GM21619 (cell line): ENCODE data around the gene URGCP.

ENCODE experiments used
- ATAC-seq: cut with Tn5 transposase; IDR thresholded peaks from one replicate; pipeline ENCODE4 v1.9.1; 2021; ENCODE audit not compliant: unreplicated experiment

URGCP gene

DNA sequence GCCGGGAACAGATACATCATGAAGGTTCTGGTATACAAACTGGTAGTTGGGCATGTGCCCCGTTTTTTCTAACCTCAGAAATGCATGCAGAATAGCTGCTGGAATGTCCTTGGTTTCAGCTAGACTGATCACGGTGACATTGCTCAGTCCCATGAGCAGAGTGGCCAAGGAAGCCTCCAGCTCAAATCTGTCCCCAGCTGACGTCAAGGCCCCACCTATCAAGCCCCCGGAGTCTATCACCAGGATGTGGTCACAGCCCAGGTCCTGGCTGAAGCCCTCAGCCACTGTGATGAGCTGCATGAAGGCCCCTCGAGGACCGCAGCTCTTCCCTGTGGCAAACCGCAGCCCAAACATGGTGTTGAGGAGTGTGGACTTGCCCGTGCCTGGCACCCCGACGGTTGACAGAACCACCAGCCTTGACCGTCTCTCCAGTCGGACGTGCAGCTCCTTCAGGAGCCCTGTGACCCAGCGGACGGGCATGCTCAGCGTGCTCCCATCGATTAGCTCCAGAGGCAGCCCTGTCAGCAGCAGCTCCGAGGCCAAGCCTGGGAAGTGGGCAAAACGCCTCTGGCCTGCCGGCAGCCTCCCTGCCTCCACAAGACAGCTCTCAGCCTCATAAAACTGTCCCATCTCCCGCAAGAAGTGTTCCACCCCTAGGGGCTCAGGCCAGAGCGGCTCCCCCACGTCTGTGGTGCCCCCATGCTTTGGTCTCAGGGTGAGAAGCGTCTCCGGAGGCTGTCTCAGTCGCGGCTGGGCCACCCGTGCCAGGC, 29.2 kb downstream of the URGCP start:
- ATAC-seq = no peak

DNA sequence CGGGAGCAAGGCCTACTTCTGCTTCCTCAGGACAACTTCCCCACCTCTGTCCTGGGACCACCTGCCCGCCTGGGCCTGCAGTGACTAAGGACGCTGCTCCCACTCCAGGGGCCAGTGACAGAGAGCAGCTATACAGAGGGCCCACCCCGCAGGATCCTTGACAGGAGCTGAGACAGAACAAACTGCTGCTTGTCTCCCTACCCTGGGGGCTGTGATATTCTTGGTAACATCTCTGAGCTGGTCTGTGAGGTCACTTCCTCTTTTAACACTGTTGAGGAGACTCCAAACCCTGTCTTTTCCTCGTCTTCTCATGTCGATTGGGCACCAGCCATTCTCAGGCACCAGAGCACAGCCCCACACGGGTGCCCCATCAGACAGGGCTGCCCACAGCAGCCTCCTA, 30.2 kb downstream of the URGCP start:
- ATAC-seq = no peak

DNA sequence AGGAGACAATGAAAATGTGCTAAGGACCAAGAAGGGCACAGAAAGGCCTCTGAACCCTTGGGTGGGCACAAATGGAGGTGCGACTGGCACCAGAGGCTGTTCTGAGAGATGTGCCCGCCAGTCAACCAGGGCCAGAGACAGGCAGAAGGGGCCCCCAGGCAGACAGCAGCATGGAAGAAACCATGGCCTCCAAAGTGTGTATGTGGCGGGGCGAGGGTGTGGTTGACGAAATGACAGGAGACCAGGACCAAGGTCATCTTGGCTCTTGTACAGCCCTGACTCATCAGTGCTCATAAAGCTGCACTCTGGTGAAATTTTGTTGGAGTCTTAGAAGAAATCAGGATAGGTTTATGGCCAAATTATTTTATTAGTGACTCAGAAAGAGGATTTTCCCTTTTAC, 33.1 kb downstream of the URGCP start:
- ATAC-seq = no peak

DNA sequence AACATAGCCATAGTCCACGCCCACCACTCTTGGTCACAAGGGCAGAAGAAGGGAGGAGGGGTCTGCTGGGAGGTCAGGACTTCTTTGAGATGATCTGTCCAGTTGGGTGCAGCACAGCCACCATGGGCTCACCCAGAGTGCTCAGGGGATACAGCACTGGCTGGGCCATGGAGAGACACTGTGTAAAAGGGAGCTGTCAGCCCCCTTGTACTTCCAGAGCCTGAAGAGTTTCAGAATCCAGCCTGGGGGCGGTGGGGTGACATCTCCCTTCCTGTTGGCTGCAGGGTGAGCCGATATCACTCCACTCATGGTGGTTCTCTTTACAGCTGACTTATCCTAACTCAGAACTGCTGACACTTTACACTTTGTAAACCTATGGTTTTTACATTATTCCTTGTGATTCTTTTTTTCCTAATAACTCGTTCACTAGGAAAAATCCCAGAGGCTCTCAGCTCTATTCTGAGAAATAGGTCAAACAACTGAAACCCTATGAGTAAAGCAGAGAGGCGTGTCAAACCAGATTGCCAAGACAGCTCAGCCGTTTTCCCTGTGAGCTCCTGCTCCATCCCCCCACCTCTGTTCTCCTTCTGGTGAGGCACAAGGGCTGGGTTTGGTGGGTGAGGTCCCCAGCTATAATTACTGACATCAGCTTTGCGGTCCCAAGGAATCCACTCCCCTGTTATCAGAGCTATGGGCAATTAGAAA, 33.8 kb downstream of the URGCP start:
- no peak for ATAC-seq

DNA sequence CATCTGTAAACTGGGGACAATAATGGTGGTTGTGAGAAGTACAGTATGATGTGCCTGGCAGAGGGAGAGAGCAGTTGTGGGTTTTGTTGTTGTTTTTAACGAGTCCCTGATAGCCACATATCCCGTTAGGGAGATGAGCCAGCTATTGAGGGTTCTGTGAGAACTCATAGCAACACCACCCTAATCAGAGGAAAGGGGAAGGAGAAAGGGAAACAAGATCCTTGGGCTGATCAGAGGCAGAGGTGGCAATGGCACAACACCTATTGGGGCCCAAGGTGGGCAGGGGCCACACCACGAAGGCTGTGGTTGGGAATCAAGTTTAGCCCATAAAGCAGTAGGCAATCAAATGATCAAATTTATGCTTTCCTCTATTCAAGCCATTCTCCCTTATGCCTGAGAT, 35.3 kb downstream of the URGCP start:
- ATAC-seq = no peak

DNA sequence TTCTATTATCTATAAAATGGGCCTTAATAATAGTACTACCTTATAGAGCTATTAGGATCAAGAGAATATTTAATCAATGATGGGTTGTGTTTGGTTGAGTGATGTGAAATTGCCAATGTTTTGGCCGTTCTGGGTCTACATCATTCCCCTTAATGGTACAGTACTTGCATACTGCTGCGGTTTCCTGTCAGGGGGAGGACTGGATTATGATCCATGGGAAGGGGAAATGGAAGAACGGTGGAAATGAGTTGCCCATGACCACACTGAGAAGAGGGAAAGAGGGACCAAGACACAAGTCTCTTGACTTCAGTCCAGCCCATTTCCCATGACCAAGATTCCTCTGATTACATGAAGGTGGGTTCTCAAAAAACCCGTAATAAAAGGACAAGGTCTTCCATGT, 36.1 kb downstream of the URGCP start:
- ATAC-seq = no peak

DNA sequence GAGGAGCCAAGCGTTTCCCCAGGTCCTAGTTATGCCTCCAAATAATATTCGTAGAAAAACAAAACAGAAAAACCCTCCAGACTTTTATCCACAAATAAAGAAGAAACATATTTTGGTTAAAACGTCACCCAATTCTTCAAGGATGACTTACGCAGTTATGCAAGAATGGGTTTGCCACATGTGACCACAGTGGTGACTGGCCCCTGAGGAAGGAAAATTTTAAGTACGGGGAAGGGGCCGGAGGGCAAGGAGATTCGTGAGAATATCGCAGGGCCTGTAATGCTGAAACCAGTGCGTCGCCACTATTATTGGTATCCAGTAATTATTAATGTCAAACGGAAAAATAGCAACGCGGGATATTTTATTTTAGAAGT, 36.5 kb downstream of the URGCP start:
- no peak for ATAC-seq

DNA sequence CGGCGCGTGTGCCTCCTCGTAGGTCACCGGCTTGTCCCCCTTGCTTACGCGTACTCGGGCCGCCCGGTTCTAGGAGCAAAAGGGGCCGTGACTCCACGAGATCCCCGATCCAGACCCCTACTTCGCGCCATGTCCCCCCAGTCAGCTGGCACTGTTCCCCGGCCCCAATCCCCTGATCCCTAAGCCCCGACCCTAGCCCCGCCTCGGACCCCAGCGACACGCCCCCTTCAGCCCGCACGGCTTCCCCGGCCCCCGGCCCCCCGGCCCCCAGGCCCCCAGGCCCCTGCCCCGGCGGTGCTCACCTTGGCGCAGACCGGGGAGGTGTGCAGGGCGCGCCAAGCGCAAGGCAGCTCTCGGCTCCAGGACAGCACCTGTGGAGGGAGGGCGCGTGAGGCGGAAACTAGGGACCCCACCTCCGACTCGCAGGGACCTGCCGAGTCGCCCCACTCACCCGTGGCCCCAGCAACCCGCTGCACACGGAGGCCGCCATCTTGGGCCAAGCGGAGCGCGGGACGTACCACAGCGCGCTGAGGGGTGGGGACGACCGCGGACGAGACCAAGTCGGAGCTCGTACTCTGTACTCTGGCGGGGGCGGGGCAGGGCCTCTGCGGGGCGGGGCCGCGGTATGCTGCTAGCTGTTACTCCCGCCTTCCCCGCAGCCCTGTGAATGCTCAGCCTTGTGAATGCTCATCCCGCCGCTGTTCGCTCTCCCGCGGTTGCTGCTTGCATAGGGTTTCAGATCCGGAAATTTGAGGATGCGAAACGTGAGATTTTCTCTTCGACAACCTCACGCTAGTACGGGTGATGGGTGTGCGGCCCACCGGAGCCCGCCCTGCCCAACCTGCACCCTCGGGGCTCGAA, 37.2 kb downstream of the URGCP start, which contains the start of gene MRPS24:
Gene MRPS24 (minus strand): TSS at position 512 of the 861 bp plus-strand sequence. CDS start 22 bp downstream, at position 490.
- ATAC-seq = peak; percentile 92

DNA sequence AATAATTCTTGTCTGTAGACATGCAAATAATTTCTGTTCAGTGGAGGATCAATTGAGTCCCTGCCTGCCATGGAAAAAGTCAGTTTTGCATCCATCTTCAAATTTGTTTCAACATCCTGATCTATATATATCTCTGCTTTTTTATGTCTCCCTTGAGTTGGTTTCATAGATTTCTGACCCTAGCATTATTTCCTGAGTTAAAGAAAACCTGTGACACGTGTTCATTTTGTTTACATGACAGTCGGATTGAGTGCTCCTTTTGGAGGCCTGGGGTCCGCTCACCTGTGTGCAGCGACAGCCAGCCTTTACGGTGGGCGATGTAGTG, 37.8 kb downstream of the URGCP start:
- peak; percentile 4 for ATAC-seq

DNA sequence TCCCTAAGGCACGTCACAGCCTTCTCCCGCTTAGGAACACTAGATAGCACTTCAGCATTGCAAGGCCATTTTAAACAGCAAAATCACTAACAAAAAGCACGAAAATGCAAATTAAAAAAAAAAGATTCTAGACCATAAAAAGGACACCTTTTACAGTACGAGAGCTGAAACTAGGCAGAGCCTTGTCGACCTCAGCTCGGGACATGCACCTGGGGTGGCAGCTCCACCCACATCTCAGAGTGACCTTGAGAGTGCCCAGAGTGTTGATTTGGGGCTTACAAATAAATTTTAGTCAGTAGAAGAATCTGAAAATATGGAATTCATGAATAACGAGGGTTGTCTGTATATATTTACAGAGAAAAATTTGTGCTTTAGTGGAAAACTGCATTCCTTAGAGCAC, 38.2 kb downstream of the URGCP start:
- ATAC-seq = no peak

DNA sequence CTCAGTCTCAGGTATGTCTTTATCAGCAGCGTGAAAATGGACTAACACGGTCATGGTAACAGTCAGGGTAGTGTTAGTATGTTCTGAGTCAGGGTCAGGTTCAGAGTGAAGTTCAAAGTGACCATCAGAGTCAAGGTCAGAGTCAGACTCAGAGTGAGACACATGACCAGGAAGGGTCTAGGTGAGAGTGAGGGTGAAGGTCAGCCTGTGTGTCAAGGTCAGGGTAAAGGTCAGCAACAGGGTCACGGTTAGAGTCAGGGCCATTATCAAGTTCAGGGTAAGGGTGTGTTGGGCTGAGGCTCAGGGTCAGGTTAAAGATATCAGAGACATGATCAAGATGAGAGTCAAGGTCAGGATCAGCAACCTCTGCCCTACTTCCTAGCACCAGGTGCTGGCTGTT, 41.1 kb downstream of the URGCP start:
- ATAC-seq = no peak

DNA sequence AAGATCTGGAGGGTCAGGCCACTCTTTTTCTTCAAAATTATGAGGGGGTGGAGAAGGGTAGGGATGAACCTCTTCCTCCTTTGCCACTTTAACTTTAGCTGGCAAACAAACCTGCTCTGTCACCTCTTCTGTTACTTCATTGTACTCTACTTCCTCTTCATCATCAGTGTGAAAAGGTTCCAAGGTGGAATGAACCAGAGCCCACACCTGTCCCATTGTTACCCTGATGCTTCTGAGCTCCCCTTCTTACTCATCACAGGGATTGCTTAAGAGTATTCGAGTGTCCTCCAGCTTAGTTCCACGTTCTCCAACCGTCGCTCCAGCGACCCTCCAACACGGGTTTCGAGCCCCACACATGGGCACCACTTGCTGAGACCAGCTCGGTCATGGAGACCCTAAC, 42.3 kb downstream of the URGCP start:
- ATAC-seq = no peak

DNA sequence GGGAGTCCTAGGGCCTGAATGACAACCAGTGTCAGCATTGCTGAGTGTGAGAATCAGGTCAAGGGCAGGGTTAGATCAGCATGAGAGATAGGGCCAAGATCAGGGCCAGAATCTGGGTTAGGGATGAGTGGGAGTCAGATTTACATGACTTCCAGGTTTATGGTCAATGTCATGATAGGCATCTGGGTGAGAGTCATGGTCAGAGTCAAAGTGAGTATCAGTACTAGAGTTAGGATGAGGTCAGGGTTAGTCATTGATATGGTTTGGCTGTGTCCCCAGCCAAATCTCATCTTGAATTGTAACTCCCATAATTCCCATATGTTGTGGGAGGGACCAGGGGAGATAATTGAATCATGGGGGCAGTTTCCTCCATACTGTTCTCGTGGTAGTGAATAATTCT, 49.4 kb downstream of the URGCP start:
- no peak for ATAC-seq

DNA sequence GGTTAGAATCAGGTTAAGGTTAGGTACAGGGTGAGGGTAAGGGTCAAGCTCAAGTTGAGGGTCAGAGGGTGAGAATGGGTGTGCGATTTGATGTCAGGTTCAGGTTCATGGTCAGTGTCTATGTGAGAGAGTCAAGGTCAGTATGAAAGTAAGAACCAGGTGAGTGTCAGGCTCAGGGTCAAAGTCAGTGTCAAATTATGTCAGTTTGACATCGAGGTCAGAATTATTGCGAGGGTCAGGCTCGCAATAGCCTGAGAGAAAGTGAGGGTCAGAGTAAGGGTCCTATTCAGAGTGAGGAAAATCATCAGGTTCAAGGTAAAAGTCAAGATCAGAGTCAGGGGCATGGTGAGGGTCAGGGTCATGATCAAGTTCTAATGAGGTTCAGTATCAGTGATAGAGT, 50.1 kb downstream of the URGCP start:
- no peak for ATAC-seq

DNA sequence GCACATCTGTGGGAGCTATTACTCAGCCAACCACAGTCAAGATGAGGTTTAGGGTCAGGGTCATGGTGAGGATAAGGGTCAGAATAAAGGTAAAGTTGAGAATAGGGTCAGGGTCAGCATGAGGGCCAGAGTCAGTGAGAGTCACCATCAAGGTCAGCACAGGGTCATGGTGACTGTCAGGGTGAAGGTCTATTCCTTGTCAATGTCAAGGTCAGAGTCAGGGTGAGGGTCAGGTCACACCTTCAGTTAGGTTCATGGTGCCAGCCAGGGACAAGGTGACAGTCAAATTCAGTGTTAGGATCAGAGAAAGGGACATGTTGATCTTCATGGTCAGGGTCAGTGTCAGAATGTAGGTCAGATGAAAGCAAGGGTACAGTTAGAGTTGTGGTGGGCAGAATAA, 51.2 kb downstream of the URGCP start:
- ATAC-seq = no peak

DNA sequence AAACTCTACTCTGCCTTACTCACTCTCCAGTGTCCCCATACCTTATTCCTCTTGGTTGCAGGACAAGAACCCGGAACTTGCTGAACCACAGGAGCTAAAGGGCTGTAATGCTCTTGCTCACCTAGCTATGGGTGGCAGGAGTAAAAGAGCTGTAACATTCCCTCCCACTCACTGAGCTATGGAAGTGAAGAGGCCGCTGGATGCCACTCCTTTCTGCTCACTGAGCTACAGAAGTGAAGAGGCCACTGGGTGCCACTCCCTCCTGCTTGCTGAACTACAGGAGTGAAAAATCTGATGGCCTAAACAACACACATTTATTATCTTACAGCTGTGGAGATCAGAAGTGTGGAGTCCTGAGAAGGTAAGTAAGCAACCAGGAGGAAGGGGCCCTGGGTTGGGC, 54.6 kb downstream of the URGCP start:
- no peak for ATAC-seq

DNA sequence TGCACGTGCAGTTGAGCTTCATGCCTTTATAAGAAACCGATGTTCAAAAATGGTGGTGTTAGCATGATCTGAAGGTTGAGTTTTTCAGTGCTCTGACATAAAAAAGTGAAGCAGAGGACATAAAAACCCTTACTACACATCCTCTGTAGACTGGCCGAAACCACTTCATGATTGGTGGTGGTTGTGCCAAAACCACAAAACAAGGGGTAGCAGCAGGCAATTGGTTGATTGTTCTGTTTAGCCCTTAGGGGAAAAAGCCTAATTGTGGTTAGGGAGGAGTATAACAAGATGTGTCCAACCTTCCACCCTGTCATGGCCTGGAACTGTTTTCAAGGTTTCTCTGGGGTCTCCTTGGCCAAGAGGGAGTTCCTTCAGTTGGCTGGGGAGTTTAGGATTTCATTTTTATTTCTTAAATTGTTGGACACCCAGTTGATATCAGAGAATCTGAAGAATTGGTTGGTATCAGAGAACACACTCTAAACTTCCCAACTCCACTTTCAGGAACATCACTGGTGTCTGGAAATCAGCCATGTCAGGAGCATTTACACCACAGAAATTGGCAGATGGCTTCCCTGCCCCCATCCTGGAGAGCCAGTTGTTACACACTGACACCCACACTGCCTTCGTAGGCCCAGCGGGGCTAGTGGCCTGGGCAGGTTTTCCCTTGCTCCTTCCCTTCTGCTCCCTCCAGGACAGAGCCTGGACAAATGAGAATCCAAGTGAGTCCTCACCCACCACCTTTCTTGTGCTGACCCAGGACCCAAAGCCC, 55.9 kb downstream of the URGCP start:
- ATAC-seq = peak; percentile 60

DNA sequence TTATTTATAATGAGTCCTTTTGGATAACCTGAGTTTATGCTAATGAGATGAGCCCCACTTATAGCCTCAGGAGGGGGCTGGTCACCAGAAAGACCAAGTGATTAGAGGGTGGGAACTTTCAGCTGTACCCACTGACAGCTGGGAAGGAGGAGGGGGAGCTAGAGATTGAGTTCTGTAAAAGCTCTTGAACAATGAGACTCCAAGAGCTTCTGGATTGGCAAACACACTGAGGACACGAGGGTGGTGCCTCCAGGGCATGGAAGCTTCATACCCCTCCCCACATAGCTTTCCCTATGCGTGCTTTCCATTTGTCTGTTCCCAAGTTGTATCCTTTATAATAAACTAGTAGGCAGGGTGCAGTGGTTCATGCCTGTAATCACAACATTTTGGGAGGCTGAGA, 57.3 kb downstream of the URGCP start:
- ATAC-seq = no peak

DNA sequence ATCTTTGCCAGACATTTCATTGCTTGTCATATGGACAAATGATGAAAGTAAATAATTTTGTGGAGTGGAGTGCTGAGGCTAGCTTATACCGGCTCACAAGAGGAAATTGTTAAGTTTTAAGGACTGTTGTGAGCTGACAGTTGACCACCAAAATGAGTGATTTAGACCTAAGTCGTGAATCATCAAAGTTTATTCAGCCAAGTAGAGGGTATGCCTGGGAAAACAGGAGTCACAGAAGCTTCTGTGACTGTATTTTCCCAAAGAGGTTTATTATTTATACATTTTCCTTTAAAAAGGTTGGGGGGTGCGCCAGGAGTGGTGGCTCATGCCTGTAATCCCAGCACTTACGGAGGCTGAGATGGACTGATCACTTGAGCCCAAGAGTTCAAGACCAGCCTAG, 58.9 kb downstream of the URGCP start:
- ATAC-seq = no peak

DNA sequence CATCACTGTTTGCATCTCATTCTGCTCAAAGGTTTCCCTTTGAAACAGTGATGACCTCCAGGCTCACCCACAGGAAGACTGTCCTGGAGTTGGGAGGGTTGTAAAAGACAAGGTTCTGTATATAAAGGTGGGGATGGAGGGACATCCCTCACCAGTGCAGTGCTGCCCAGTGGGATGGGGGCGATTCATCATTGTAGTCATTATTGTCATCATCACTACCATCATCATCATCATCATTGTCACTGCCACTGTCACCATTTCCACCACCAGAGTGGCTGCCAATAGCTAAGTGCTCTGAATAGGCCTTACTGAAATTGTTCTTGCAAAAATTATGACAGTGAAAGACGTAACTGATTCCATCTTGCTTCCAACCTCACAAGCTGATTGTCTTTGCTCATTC, 61.7 kb downstream of the URGCP start:
- ATAC-seq = no peak

DNA sequence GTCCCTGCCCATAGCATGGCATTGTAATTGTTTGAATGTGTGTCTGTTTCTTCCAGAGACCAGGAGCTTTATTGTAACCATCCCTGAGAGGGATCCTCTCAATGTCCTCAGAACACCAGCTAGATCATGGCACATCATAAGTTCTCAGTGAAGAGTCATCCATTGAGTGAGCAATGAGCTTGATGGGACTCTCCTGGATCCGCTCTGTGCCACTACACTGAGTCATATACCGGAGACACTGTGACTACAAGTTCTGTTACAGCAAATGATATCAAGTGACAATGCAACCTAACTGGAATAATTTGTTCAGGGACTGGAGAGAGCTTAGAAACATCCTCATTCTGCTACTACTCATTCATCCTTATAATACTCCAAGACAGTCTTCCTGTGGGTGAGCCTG, 62.1 kb downstream of the URGCP start:
- no peak for ATAC-seq
